HG03521 (cell line): Measurements from ENCODE around the gene VSIG1.

Experiments
- ATAC-seq: cut with Tn5 transposase; IDR thresholded peaks from one replicate; pipeline ENCODE4 v1.9.1; 2021; ENCODE audit warnings: mild to moderate bottlenecking, moderate library complexity; ENCODE audit not compliant: unreplicated experiment

VSIG1 gene

DNA sequence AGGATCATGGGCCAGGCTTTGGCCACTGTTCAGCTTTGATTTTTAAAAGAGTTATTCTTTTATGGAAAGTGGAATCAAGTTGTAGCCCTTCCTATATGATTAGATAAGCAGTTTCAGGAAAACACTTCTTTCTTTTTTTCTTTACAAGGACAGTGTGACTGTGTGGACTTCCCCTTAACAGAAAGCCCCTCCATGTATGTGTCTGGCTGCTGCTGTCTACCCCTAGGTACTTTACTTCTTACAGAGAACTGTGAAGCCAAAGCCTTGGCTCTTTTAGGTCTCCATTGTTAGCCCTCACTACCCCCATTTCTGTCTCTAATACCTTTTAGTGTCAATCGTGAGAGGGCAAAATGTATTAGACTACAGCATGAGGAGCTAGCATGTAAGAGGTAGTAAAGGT, 19.1 kb downstream of the VSIG1 start:
- ATAC-seq = no peak

DNA sequence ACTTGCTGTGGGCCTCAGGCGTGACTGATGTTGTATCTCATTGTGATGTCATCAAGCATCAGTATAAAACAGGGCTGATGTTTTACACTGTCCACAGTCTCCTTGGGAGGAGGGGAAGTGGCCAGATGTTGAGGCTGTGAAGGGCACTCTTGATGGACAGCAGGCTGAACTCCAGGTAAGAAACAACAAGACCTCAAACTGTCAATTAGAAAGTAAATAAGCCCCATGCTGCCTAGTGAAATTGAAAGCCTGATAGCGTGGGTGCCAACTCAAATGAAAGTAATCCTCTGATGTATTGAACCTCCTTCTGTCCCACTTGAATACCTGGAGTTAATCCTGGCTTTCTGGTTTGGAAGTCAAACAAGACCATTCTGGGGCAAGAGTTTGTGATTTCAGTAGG, 19.7 kb downstream of the VSIG1 start:
- no peak for ATAC-seq

DNA sequence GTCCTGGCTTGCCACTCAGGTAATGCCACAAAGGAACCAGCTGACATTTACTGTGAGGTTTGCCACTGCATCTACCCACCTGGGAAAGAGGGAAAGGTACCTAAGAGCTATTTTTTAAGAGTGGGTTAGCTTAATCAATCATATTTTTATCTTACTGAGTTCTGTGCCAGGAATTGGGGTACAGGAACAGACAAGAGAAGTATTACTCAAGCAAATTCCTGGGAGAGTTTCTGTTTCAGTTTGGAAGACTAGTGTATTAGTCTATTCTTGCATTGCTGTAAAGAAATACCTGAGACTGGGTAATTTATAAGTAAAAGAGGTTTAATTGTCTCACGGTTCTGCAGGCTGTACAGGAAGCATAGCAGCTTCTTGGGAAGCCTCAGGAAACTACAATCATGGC, 23.3 kb downstream of the VSIG1 start:
- ATAC-seq = no peak

GRCh38 chrX:108070891-108071290, 26.0 kb downstream of the VSIG1 start:
- ATAC-seq = no peak

DNA sequence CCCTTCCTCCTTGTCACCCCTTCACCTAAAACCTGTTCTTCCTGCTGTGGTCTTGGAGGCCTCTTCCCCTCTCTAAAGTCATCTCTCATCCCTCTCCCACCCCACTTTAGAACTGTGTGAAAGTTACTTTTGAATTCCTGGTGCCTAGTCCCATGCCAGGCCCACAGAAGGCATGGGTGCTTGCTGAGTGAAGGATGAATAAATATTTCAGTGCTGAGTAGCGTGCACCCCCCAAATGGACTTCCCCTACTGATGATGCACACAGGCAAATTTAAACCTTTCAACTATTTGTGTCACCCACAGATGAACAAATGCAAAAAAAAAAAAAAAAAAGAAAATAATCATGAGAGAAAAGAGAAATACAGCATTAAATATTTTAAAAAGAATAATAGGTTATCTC, 26.7 kb downstream of the VSIG1 start:
- ATAC-seq = no peak

GRCh38 chrX:108072746-108073145, 27.9 kb downstream of the VSIG1 start:
- ATAC-seq = no peak

DNA sequence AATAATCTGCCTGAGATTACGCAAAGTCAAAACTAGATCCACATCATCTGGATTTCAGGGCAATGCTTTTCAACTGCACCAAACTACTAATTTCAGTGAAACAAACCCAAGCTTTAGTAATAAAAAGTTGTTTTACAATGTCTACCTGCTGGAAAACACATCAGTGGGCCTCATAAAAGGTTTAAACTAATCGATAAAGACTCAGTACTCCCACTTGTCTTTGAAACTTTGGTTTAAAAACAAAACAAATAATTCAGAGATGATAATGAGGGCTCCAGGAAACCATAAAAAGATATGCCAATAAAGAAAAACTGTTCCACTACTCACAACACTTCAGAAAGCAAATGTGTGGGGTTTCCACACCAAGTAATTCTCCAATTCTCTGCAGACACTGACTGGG, 36.2 kb downstream of the VSIG1 start:
- no peak for ATAC-seq

- no peak for ATAC-seq
These were observed 42.9 kb downstream of the VSIG1 start for GRCh38 chrX:108087792-108088191.

DNA sequence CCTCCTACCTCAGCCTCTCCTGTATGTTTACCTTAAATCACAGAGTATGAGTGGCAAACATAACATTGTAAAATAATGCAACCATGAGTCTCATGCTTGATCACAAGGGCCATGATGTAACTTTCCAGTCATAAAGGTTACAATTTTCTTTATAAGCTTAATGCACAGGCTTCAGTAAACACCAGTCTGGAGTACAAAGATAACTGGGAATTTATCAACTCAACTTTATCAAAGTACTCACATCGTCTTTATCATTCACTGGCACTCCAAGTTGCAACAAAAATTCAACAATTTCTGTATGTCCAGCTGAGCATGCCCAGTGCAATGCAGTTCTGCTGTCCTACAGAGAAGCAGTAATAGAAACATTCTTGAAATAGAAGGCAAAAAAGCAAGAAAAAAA, 43.6 kb downstream of the VSIG1 start:
- ATAC-seq = no peak

DNA sequence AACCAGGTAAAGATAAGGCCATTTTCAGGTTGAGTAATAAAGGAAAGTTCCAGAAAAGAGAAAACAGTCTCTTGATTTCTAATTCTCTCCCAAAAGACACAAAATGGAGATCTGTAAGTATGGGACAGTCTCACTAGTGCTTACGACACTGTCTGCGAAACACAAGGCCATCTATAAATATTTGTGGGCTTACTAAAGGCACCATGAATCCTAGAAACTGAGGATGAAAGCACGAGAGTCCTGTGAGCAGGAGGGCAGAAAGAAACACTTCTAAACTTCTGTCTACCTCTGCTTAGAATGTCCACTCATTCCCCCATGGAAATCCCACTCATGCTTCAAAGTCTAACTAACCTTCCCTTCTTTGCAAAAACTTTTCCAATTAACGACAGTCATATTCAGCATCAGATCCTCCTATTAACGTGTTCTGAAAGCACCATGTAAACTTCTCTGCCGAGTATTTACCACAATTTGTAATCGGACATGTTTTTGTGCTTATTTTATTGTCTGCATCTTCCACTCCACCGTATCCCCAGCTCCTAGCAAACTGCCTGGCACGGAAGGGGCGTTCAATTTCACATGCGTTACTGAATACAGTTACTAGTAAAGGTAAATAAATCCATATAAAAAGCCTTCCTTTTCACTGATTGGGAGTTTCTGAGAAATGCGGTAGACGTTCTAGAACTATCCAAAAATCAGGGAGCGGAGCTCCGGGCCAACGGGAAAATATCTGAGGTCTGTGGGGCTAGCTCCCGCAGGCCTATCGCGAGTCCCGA, 45.8 kb downstream of the VSIG1 start:
- no peak for ATAC-seq

- peak; percentile 96 for ATAC-seq
These were observed 46.5 kb downstream of the VSIG1 start, which contains the start of the genes ATG4A and PSMD10 for GRCh38 chrX:108091264-108091877. ATG4A (plus strand) TSS chrX:108091778; CDS start chrX:108091827, 49 bp downstream. PSMD10 (minus strand) TSS chrX:108091542; CDS start chrX:108091520, 22 bp downstream.

- ATAC-seq = peak; percentile 27
These were observed 47.0 kb downstream of the VSIG1 start for GRCh38 chrX:108091878-108092291.

GRCh38 chrX:108097380-108097779, 52.5 kb downstream of the VSIG1 start:
- ATAC-seq = no peak

DNA sequence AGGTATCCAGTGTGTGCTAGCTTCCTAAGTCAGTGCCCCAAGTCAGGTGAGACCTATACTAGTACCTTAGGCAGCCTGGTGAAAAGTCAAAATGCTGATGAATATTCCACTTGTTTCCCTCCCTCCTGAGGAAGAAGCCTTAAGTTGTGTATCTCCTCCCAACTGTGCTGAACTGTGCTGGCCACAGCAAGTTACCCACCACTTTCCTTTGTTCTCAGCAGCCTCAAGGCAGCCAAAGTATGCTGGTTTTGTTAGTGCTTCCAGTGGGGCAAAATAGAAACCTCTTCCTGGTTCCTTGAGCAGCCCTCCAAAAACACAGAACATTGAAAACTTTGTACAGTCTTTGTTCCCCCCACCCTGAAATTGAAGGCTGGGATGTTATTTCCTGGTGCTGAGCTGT, 60.6 kb downstream of the VSIG1 start:
- ATAC-seq = no peak

GRCh38 chrX:108114541-108114940, 69.7 kb downstream of the VSIG1 start:
- ATAC-seq = no peak

GRCh38 chrX:108117988-108118387, 73.1 kb downstream of the VSIG1 start:
- ATAC-seq = no peak

DNA sequence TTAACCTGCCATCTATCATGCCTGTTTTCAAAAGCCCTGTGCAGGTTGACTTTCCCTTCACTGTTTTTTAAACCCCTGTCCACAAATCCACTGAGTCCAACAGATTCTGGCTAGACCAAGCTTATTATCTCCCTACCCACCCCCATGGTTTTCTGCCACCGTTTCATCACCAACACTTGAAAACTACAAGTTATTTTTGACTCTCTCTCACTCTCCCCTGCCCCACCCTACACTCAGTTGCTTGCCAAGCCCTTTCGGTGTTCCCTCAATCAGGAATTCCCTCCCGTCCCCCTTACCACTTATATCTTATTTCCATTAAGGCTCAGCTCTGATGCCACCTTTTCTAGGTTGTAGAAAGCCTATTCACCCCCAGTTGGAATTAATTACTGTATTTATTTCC, 76.4 kb downstream of the VSIG1 start:
- ATAC-seq = no peak

DNA sequence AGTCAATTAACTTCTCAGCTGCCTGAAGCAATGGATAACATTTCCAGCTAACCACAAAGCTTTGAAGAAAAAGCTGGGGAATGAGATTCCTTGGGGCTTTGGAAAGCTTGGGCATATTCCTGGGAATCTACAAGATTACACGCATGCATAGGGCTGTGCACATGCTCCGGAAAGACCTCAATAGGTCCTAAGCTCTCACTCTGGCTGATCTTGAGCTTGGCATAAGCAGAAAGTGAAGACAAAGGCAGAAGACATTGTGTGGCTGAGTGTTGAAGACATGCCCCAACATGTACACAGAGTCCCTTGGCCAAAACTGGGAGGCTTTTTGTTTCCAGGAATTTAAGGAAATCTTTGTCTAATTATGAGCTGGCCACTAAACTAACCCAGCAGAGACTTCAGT, 77.9 kb downstream of the VSIG1 start:
- no peak for ATAC-seq

GRCh38 chrX:108123591-108124366, 78.9 kb downstream of the VSIG1 start:
- ATAC-seq = no peak

- no peak for ATAC-seq
These were observed 81.8 kb downstream of the VSIG1 start for GRCh38 chrX:108126661-108127060.

GRCh38 chrX:108127152-108127551, 82.3 kb downstream of the VSIG1 start:
- no peak for ATAC-seq
